RWPE2 (cell line): ENCODE data around the gene DNAJC18.

Experiments
- ATAC-seq: fragments of 200-7000 bp; cut with Tn5 transposase; 3 replicates; pipeline ENCODE4 v1.9.1; 2021; ENCODE audit warnings: low read depth
- DNase-seq: peaks from one replicate; pipeline ENCODE4 v3.0.0-alpha.2; 2020; ENCODE audit warnings: low spot score
- H3K27ac ChIP-seq: fragments of 450-650 bp; 2 replicates; pipeline ENCODE4 v1.5.1; 2017; ENCODE audit warnings: mild to moderate bottlenecking; ENCODE audit not compliant: poor library complexity, severe bottlenecking
- H3K27me3 ChIP-seq: fragments of 250-450 bp; sonication (Bioruptor Pico); 2 replicates; pipeline ENCODE4 v1.5.1; 2021; ENCODE audit warnings: mild to moderate bottlenecking, moderate library complexity; ENCODE audit not compliant: insufficient read depth, poor library complexity, severe bottlenecking
- H3K36me3 ChIP-seq: fragments of 250-450 bp; sonication (Bioruptor Pico); 2 replicates; pipeline ENCODE4 v1.5.1; 2020; ENCODE audit warnings: low read depth, mild to moderate bottlenecking, moderate library complexity
- H3K4me1 ChIP-seq: fragments of 250-450 bp; sonication (Bioruptor Pico); 2 replicates; pipeline ENCODE4 v1.5.1; 2021; ENCODE audit warnings: mild to moderate bottlenecking, moderate library complexity; ENCODE audit not compliant: insufficient read depth, poor library complexity, severe bottlenecking
- H3K4me3 ChIP-seq: fragments of 250-450 bp; sonication (Bioruptor Pico); 2 replicates; pipeline ENCODE4 v1.5.1; 2021; ENCODE audit warnings: mild to moderate bottlenecking, moderate library complexity; ENCODE audit not compliant: severe bottlenecking
- H3K9me3 ChIP-seq: fragments of 250-450 bp; sonication (Bioruptor Pico); 2 replicates; pipeline ENCODE4 v1.5.1; 2021; ENCODE audit warnings: mild to moderate bottlenecking, moderate library complexity; ENCODE audit not compliant: severe bottlenecking
- TF ChIP-seq, protein P1 (sequence below): fragments of 450-650 bp; IDR thresholded peaks from one replicate; pipeline ENCODE4 v1.5.1; 2017; ENCODE audit warnings: mild to moderate bottlenecking, moderate library complexity; ENCODE audit not compliant: poor library complexity, severe bottlenecking

The DNAJC18 gene

DNA sequence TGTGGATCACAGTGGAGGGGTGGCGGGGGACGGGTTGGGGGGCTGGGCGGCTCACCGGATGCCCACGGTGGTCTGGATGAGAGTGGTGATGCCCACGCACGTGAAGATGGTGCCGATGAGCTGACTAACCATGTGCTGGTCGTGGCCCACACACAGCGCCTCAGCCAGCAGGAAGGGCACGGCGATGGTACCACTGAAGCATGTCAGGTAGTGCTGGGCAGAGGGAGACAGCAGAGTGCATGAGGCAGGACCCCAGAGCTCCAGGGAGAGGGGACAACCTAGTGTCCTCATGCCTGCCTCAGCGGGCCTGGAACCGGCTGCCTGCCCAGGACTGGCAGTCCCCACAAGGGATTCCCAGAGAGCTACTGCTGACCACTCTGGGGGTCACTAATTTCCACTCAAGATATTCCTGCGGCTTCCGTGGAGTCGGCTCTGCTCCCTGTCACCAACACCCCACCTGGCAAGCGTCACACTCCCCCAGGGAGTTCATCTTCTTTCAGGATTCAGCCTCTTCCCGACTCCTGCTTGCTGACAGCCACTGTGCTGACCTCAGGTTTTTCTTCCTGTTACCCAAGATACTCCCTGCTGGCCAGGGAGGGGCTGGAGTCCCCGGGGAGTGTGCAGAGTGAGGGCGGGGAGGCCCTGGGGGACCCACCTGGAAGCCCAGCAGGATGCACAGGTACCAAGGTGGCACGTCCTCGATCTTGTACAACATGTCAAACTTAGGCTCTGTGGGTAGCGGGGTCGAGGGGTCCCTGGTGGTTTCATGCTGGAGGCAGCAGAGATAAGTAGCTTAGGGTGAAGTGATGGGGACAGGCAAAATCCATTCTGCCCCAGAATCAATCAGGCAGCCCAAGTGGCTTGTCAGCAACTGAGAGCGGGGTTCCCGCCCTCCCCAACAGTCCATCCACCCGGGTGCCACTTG is 57.2 kb downstream of the DNAJC18 start:
- Histone ChIP-seq H3K4me1 (peaks cover 14% of the 10 kb centered on the region), H3K27ac (no peak overlapping the region), H3K27me3 (no peaks in the 10 kb centered on the region), H3K9me3 (no peaks in the 10 kb centered on the region), H3K4me3 (no peak overlapping the region), H3K36me3 (no peaks in the 10 kb centered on the region)
- DNase-seq (peak; percentile 63), ATAC-seq (no peak)
- TF ChIP-seq, protein P1, sequence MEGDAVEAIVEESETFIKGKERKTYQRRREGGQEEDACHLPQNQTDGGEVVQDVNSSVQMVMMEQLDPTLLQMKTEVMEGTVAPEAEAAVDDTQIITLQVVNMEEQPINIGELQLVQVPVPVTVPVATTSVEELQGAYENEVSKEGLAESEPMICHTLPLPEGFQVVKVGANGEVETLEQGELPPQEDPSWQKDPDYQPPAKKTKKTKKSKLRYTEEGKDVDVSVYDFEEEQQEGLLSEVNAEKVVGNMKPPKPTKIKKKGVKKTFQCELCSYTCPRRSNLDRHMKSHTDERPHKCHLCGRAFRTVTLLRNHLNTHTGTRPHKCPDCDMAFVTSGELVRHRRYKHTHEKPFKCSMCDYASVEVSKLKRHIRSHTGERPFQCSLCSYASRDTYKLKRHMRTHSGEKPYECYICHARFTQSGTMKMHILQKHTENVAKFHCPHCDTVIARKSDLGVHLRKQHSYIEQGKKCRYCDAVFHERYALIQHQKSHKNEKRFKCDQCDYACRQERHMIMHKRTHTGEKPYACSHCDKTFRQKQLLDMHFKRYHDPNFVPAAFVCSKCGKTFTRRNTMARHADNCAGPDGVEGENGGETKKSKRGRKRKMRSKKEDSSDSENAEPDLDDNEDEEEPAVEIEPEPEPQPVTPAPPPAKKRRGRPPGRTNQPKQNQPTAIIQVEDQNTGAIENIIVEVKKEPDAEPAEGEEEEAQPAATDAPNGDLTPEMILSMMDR, result no peak

DNA sequence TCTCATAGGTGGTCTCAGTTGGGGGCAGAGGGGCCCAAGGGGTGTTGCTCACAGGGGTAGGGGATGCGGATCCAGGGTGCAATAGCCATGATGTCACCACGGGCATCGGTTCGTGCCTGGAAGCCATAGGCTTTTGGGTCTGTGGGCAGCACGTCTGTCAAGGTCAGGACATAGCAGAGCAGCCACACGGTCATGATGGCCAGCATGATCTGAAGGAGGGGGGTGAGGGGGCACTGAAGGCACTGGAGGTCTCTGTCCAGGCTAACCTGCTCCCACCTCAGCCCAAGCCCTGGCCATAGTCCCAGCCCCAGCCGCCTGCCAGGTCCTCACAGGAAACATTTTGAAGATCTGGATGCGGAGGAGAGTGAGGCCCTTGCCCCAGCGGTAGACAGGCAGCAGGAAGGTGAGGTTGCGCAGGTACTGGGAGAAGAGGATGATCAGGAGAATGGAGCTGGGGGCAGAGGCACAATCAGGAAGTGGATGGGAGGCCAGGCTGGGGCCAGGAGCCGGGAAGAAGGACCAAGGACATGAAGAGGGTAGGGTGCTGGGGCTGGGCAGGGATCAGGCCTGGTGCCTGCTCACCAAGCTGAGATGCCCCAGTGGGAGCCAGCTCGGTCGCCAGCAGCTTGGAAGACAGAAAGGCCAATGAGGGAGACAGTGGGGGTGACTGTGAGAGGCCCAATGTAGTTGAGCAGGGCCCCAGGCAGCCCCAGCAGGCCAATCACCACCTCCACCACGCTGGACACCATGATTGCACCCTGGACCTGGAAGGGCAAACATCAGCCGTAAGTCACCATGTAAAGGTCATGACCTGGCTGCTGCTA is 59.5 kb downstream of the DNAJC18 start:
- TF ChIP-seq, protein P1, result no peak
- Histone ChIP-seq H3K27me3 (no peaks in the 10 kb centered on the region), H3K4me3 (no peak overlapping the region), H3K36me3 (no peaks in the 10 kb centered on the region), H3K9me3 (no peaks in the 10 kb centered on the region), H3K4me1 (peaks cover 3% of the 10 kb centered on the region), H3K27ac (no peak overlapping the region)
- ATAC-seq (no peak), DNase-seq (peak; percentile 63)

DNA sequence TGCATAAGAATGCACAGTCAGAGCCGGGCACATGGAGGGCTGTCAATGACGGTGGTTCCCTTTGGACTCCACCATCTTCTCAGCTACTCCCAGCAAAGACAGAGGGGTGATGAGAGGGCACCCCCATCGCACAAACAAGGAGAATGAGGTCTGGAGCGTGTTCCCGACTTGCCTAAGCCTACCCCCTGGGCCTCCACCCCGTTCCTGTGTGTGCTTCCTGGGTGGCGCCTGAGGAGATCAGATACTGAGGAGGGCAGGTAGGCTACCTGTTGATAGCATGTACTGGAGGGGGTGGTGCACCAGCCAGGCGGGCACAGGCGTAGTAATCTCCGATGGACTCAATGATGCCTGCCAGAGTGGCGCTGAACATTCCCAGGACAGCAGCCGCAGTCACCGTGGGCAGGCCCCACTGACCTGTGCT is 60.4 kb downstream of the DNAJC18 start:
- no peaks in the 10 kb centered on the region for H3K9me3 ChIP-seq
- TF ChIP-seq, protein P1, result no peak
- H3K36me3 ChIP-seq, result no peaks in the 10 kb centered on the region
- ATAC-seq (no peak), DNase-seq (peak; percentile 51)
- H3K4me3 ChIP-seq, result no peak overlapping the region
- peaks cover 5% of the 10 kb centered on the region for H3K4me1 ChIP-seq
- no peaks in the 10 kb centered on the region for H3K27me3 ChIP-seq
- H3K27ac ChIP-seq, result no peak overlapping the region

DNA sequence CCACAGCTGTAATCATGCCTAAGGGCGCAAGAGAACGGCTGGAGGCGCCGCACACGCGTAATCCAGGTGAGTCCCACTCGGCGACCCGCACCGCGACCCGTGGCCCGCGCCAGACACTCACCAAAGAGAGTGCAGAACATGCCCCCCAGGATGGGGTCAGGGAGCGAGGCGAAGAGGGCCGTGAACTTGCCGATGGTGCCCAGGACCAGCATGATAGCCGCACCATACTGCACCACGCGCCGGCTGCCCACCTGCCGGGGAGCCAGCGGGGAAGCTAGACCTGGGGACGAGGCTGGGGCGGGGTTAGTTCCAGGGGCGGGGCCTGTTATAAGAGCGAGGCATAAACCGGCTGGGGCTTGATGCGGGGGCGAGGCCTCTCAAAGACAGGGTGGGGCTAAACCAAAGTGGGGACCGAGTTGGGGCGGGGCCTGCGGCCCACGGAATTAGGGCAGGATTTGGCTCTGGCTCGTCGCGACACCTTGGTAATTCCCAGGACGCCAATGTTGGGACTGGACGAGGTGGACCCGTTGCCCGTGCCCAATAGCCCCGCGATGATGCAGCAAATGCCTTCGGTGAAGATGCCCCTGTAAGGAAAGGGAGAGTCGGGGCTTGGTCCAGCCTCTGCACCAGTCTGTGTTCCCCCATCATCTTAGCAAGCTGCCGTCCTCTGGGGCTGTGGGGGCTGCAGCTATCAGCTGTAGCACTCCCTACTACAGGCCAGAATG is 61.1 kb downstream of the DNAJC18 start:
- no peak for ATAC-seq

More for the DNA sequence above, 61.1 kb downstream of the DNAJC18 start:
- Histone ChIP-seq H3K4me1 (peaks cover 9% of the 10 kb centered on the region), H3K9me3 (no peaks in the 10 kb centered on the region), H3K4me3 (no peak overlapping the region), H3K27me3 (no peaks in the 10 kb centered on the region), H3K27ac (no peak overlapping the region), H3K36me3 (no peaks in the 10 kb centered on the region)
- peak; percentile 69 for DNase-seq
- TF ChIP-seq, protein P1, result no peak
